Measurements from ENCODE around the gene HPSE2. TPM values are rescaled to one million over a fixed set of nuclear protein-coding genes. Genes with fewer than 3 reads are reported as not detected.

Gene HPSE2
- total RNA-seq, 1 experiment from 2014 or later, result not detected

DNA sequence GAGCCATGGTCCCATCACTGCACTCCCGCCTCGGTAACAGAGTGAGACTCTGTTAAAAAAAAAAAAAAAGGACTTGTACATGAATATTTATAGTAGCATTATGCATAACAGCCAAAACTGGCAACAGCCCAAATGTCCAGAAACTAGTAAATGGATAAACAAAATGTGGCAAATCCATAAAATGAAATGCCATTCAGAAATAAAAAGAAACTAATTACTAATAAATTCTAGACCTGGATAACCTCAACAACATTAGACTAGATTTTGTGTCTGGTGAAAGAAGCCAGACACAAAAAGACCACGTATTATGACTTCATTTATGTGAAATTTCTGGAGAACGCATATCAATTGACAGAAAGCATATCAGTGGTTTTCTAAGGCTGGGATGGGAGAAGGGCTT is 74.5 kb downstream of the HPSE2 start:
- in situ Hi-C loops (cut with HindIII; ENCODE audit: low pct_unique_long_range_greater_than_20kb, low sequenced_read_pairs), result no loop called here
- ChIA-PET CTCF (interaction anchor here (0.7 kb wide), 1 partner anchor 115 kb away, joined by 6 read pairs; no protein-coding TSS in a partner anchor), POLR2A (interaction anchor here (0.7 kb wide), 1 partner anchor 973 kb away, joined by 9 read pairs; no protein-coding TSS in a partner anchor)
- no peaks in the 10 kb centered on the region for H3K4me1 ChIP-seq (ENCODE audit: control insufficient read depth, insufficient read depth, low read length)
- H3K36me3 ChIP-seq (ENCODE audit: control insufficient read depth, insufficient read depth, low read length), result no peaks in the 10 kb centered on the region
- H3K27ac ChIP-seq (ENCODE audit: low read length), result no peak overlapping the region
- no TSS peak for BruUV-seq (replicated peaks)
- no peak for ATAC-seq
- TF ChIP-seq POLR2AphosphoS5 (IDR thresholded peaks at IDR 0.05; ENCODE audit: low read depth, low read length), result no peak
- TF ChIP-seq, protein P1, sequence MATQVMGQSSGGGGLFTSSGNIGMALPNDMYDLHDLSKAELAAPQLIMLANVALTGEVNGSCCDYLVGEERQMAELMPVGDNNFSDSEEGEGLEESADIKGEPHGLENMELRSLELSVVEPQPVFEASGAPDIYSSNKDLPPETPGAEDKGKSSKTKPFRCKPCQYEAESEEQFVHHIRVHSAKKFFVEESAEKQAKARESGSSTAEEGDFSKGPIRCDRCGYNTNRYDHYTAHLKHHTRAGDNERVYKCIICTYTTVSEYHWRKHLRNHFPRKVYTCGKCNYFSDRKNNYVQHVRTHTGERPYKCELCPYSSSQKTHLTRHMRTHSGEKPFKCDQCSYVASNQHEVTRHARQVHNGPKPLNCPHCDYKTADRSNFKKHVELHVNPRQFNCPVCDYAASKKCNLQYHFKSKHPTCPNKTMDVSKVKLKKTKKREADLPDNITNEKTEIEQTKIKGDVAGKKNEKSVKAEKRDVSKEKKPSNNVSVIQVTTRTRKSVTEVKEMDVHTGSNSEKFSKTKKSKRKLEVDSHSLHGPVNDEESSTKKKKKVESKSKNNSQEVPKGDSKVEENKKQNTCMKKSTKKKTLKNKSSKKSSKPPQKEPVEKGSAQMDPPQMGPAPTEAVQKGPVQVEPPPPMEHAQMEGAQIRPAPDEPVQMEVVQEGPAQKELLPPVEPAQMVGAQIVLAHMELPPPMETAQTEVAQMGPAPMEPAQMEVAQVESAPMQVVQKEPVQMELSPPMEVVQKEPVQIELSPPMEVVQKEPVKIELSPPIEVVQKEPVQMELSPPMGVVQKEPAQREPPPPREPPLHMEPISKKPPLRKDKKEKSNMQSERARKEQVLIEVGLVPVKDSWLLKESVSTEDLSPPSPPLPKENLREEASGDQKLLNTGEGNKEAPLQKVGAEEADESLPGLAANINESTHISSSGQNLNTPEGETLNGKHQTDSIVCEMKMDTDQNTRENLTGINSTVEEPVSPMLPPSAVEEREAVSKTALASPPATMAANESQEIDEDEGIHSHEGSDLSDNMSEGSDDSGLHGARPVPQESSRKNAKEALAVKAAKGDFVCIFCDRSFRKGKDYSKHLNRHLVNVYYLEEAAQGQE (IDR thresholded peaks at IDR 0.05; ENCODE audit: insufficient read depth in 1 of 2, low read depth in 2 of 2, low read length in 1 of 2), result no peak
- TF ChIP-seq SIN3A (IDR thresholded peaks at IDR 0.05; ENCODE audit: borderline replicate concordance, insufficient read depth, low read depth, low read length), result no peak
- no peak for TF ChIP-seq TCF7L2 (IDR thresholded peaks at IDR 0.05; ENCODE audit: low read depth, low read length)
- TF ChIP-seq CTCF (IDR thresholded peaks at IDR 0.05), result no peak
- H3K9me3 ChIP-seq (ENCODE audit: control insufficient read depth, insufficient read depth, low read depth, low read length), result no peaks in the 10 kb centered on the region
- no peaks in the 10 kb centered on the region for H3K27me3 ChIP-seq (ENCODE audit: control insufficient read depth, insufficient read depth, low read length)
- no peak for DNase-seq (ENCODE audit: low read depth, low spot score)
- intact Hi-C loops (cut with micrococcal nuclease; ENCODE audit: unreplicated experiment), result no loop called here
- no peak overlapping the region for H3K4me3 ChIP-seq (ENCODE audit: low read depth in 2 of 2, low read length in 2 of 2)

GRCh38 chr10:99143651-99144050 is 92.0 kb downstream of the HPSE2 start:
- Histone ChIP-seq H3K36me3 (ENCODE audit: control insufficient read depth, insufficient read depth, low read length) (no peaks in the 10 kb centered on the region), H3K4me1 (ENCODE audit: control insufficient read depth, insufficient read depth, low read length) (no peaks in the 10 kb centered on the region), H3K9me3 (ENCODE audit: control insufficient read depth, insufficient read depth, low read depth, low read length) (no peaks in the 10 kb centered on the region), H3K27me3 (ENCODE audit: control insufficient read depth, insufficient read depth, low read length) (peaks cover 12% of the 10 kb centered on the region), H3K27ac (ENCODE audit: low read length) (no peak overlapping the region), H3K4me3 (ENCODE audit: low read depth in 2 of 2, low read length in 2 of 2) (no peak overlapping the region)
- BruUV-seq (replicated peaks), result no TSS peak
- in situ Hi-C loops (cut with HindIII; ENCODE audit: low pct_unique_long_range_greater_than_20kb, low sequenced_read_pairs) (no loop called here), intact Hi-C loops (cut with micrococcal nuclease; ENCODE audit: unreplicated experiment) (no loop called here)
- POLR2A ChIA-PET, result no interaction called here
- ATAC-seq (no peak), DNase-seq (ENCODE audit: low read depth, low spot score) (no peak)
- CTCF ChIA-PET, result no interaction called here
- TF ChIP-seq CTCF (IDR thresholded peaks at IDR 0.05) (no peak), TCF7L2 (IDR thresholded peaks at IDR 0.05; ENCODE audit: low read depth, low read length) (no peak), SIN3A (IDR thresholded peaks at IDR 0.05; ENCODE audit: borderline replicate concordance, insufficient read depth, low read depth, low read length) (no peak), POLR2AphosphoS5 (IDR thresholded peaks at IDR 0.05; ENCODE audit: low read depth, low read length) (no peak)
- TF ChIP-seq, protein P1 (IDR thresholded peaks at IDR 0.05; ENCODE audit: insufficient read depth in 1 of 2, low read depth in 2 of 2, low read length in 1 of 2), result no peak
